Activated T-cell treated with anti-CD3 and anti-CD28 coated beads, Interleukin-2, amount 50 U/mL, for 72 hours (primary cell): ENCODE results near the gene COL19A1. TPM values are rescaled to one million over a fixed set of nuclear protein-coding genes. Genes with fewer than 3 reads are reported as not detected.
"Not testable (repeated sequence)": the region's sequence is repeated elsewhere in the genome, so short reads cannot be mapped to it uniquely, and the experiment has no call there.

ENCODE experiments used
- ATAC-seq, 2 donors: fragments of 150-1000 bp; cut with Tn5 transposase; replicated peaks in 1 of 2; 2 replicates each; pipeline ENCODE4 v1.10.0; 2021; ENCODE audit warnings: moderate library complexity in 2 of 2, mild to moderate bottlenecking in 1 of 2
- DNase-seq, 2 donors: peaks; one replicate each; pipeline ENCODE4 v3.0.0; 2021 to 2022; ENCODE audit warnings: mixed read lengths in 1 of 2
- H3K27ac Mint-ChIP-seq: one replicate; pipeline ENCODE4 v1.8.0; 2022; ENCODE audit warnings: mild to moderate bottlenecking, moderate library complexity, mixed read lengths
- H3K27me3 Mint-ChIP-seq: one replicate; pipeline ENCODE4 v1.8.0; 2022; ENCODE audit warnings: low read depth, mixed read lengths
- H3K36me3 Mint-ChIP-seq, 2 donors: one replicate each; pipeline ENCODE4 v1.8.0; 2022; ENCODE audit warnings: mixed read lengths in 2 of 2, mild to moderate bottlenecking in 1 of 2; ENCODE audit not compliant: insufficient read depth in 2 of 2
- H3K4me1 Mint-ChIP-seq: one replicate; pipeline ENCODE4 v1.8.0; 2022; ENCODE audit warnings: low read depth, mixed read lengths
- H3K4me3 Mint-ChIP-seq, 2 donors: one replicate each; pipeline ENCODE4 v1.8.0; 2022; ENCODE audit warnings: mild to moderate bottlenecking in 2 of 2, mixed read lengths in 2 of 2, moderate library complexity in 2 of 2
- H3K9me3 Mint-ChIP-seq, 2 donors: one replicate each; pipeline ENCODE4 v1.8.0; 2022; ENCODE audit warnings: mixed read lengths in 2 of 2
- total RNA-seq, 2 donors: library from RNA; stranded (reverse); gene quantifications; one replicate each; pipeline ENCODE4 v1.2.3, GENCODE V29; 2022

Gene COL19A1
- total RNA-seq, 2 donors from 2014 or later = 0.19 to 0.26 TPM

DNA sequence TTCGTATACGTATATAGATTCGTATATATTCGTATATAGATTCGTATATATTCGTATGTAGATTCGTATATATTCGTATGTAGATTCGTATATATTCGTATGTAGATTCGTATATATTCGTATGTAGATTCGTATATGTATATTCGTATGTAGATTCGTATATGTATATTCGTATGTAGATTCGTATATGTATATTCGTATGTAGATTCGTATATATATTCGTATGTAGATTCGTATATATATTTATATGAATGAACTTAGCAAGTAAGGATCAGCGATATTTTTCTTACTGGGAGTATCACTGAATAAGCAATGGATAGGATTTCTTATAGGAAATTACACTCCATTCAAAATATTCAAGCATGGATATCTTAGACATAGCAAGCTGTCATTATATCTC is 55.3 kb downstream of the COL19A1 start:
- not testable (repeated sequence) for DNase-seq, ATAC-seq, H3K27me3 Mint-ChIP-seq, H3K9me3 Mint-ChIP-seq, H3K27ac Mint-ChIP-seq, H3K4me3 Mint-ChIP-seq, H3K4me1 Mint-ChIP-seq, H3K36me3 Mint-ChIP-seq

DNA sequence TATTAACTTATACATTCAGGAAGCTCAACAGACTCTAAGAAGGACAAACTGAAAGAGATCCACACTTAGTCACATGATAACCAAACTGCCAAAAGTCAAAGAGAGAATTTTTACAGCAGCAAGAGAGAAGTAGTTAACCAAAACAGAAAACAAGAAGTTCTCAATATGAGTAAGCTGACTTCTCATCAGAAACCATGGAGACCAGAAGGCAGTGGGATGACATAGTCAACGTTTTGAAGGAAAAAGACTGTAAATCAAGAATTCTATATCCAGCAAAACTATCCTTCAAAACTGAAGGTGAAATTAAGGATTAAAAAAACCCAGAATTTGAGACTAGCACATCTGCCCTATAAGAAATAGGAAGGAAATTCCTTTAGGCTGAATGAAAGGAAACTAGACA is 60.4 kb downstream of the COL19A1 start:
- peaks cover 11% of the 10 kb centered on the region for H3K27me3 Mint-ChIP-seq
- H3K9me3 Mint-ChIP-seq = peaks cover 9 to 13% of the 10 kb centered on the region in 2 donors

DNA sequence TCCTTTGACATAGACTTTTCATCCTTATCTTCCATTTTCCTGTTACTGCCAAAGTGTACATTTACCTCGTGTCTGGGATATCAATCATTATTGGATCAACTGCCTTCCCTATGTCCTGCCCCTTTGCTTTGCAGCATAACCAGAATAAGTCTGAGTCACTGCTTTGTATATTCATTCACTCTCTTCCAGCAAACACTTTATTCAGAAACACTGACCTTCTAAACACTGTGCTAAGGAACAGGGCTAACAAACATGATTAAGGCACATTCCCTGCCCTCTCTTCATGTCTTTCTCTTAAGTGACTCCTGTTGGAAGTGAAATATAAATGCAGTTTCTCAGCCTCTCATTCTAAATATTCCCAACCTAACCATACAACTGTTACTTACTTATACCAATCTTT is 66.9 kb downstream of the COL19A1 start:
- Mint-ChIP-seq H3K36me3 (no peaks in the 10 kb centered on the region), H3K4me3 (no peak overlapping the region), H3K9me3 (peaks cover 0 to 2% of the 10 kb centered on the region in 2 donors), H3K4me1 (no peaks in the 10 kb centered on the region), H3K27me3 (peaks cover 19% of the 10 kb centered on the region), H3K27ac (no peak overlapping the region)
- ATAC-seq (peak in 1 of 2 donors; percentile 23), DNase-seq (no peak)

More for the DNA sequence above, 60.4 kb downstream of the COL19A1 start:
- Mint-ChIP-seq H3K4me1 (no peaks in the 10 kb centered on the region), H3K36me3 (peaks cover 4 to 7% of the 10 kb centered on the region in 2 donors), H3K27ac (no peak overlapping the region), H3K4me3 (no peak overlapping the region)
- ATAC-seq (no peak), DNase-seq (no peak)

DNA sequence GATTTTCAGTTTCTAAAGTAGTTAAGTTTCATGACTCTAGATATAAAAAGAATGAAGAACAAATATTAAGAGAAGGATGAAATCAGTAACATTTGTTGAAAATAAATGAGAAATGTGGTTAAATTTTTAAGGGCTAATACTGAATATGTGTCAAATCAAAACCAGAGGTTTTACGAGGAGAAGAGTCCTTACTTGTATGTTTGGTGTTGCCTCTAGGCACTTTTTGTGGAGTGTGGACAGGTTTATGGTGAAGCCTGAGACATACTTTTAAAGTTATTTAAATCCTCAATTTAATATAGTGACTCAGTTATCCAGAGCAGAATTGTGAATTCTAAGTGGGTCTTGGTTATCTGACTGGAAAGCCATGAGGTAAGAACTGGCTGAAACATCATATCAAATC is 68.7 kb downstream of the COL19A1 start:
- DNase-seq = no peak
- no peaks in the 10 kb centered on the region for H3K36me3 Mint-ChIP-seq

GRCh38 chr6:69936674-69937363 is 70.5 kb downstream of the COL19A1 start:
- ATAC-seq (no peak), DNase-seq (no peak)
- Mint-ChIP-seq H3K36me3 (no peaks in the 10 kb centered on the region), H3K9me3 (no peaks in the 10 kb centered on the region), H3K27ac (no peak overlapping the region), H3K27me3 (peaks cover 13% of the 10 kb centered on the region), H3K4me1 (no peaks in the 10 kb centered on the region), H3K4me3 (no peak overlapping the region)

More for the DNA sequence above, 68.7 kb downstream of the COL19A1 start:
- Mint-ChIP-seq H3K4me3 (no peak overlapping the region), H3K27me3 (peaks cover 13% of the 10 kb centered on the region), H3K4me1 (no peaks in the 10 kb centered on the region), H3K27ac (no peak overlapping the region), H3K9me3 (no peaks in the 10 kb centered on the region)
- no peak for ATAC-seq

DNA sequence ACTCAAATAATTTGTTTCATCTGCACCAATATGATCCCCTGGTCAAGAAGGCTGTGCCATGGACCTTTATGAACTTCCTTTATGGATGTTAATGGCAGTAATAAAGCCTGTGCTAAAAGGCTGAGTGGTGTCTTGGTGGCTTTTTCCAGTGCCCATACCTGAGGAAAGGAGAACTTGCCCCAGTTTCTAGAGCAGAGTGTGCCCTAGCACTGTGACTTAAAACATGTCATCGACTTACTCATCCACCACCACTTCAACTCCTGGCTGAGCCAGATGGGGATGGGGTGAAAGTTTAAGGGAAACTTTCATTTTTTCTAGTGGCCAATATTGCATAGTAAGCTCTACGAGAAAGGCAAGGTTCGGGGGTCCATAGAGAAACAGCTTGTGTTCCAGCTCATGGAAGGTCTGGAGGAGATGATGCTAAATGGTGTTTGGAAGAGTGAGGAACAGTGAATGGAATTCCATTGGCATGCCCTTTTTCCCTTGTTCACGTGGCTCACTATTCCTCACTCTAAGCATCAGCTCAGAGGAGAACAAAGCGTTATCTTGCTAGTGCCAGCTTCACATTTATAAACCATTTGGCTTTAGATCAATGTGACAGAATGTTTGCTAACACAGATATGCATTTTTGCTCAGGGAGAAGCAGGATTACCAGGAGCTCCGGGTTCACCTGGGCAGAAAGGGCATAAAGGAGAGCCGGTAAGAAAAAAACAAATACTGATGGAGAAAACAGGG is 71.2 kb downstream of the COL19A1 start:
- Mint-ChIP-seq H3K36me3 (no peaks in the 10 kb centered on the region), H3K4me1 (no peaks in the 10 kb centered on the region), H3K27me3 (peaks cover 14% of the 10 kb centered on the region), H3K4me3 (no peak overlapping the region), H3K27ac (no peak overlapping the region), H3K9me3 (no peaks in the 10 kb centered on the region)
- no peak for DNase-seq
- ATAC-seq = no peak

DNA sequence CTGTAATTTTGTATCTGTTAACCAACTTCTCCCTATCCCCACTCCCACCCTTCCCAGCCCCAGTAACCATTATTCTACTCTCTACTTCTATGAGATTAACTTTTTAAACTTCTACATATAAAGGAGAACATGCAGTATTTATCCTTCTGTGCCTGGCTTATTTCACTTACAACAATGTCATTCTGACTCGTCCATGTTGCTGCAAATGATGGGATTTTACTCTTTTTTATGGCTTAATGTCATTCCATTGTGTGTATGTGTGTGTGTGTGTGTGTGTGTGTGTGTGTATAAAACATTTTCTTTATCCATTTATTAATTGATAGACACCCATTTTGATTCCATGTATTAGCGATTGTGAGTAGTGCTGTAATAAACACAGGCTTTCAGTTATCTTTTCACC is 76.1 kb downstream of the COL19A1 start:
- Mint-ChIP-seq H3K27me3 (peaks cover 24% of the 10 kb centered on the region), H3K27ac (no peak overlapping the region), H3K4me1 (no peaks in the 10 kb centered on the region), H3K36me3 (no peaks in the 10 kb centered on the region), H3K4me3 (no peak overlapping the region), H3K9me3 (no peaks in the 10 kb centered on the region)
- ATAC-seq (no peak), DNase-seq (no peak)

DNA sequence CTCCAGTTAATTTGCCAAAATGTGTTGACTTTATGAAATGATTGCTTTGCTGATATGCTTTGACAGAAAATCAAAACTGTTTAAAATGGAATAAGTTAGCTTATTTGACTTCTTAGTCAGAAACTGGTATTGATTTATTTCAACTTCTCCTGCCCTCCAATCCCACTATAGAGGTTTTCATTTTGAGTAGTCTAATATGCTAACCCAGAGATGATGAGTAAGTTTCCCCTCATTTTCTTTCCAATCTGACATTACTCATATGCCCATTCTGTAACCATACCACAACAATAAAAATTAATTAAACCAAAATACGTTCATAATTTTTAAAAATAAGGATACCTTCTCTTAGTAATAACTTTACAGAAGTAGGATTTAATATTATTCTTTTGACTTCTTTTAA is 78.8 kb downstream of the COL19A1 start:
- ATAC-seq (no peak), DNase-seq (no peak)
- no peaks in the 10 kb centered on the region for H3K36me3 Mint-ChIP-seq
- H3K27ac Mint-ChIP-seq = no peak overlapping the region
- peaks cover 24% of the 10 kb centered on the region for H3K27me3 Mint-ChIP-seq
- no peaks in the 10 kb centered on the region for H3K4me1 Mint-ChIP-seq
- peak overlapping the region in 1 of 2 donors; percentile 29 for H3K4me3 Mint-ChIP-seq
- no peaks in the 10 kb centered on the region for H3K9me3 Mint-ChIP-seq

DNA sequence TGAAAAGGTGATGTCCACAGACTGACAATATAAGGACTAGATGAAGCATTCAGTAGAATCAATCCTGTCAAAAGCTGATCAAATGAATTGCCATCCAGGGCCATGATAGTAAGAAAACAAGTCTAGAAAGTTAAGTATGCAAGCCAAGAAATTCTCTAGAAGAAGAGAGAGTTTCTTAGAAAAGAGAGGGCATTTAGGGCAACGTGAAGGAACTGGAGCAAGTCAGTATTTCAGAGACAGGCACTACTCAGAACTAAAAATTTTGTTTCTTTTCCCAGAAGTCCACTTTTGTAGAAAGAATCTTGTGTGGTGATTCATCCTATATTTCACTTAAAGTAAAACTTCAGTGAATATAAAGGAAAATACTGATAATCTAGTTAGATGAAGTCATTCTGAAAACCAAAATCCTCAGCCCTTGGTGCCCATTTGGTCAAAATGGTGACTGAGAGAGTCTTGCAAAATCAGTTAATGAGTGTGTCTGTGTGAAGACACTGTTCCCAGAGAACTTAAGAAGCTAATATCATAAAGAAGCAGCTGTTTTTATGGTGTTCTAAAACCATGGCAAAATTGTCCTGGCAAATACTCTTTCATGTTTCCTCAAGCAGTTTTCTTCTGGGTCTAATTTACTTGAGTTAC is 82.2 kb downstream of the COL19A1 start:
- no peak overlapping the region for H3K27ac Mint-ChIP-seq
- no peaks in the 10 kb centered on the region for H3K4me1 Mint-ChIP-seq
- H3K4me3 Mint-ChIP-seq = no peak overlapping the region
- peaks cover 13% of the 10 kb centered on the region for H3K27me3 Mint-ChIP-seq
- no peaks in the 10 kb centered on the region for H3K9me3 Mint-ChIP-seq
- no peaks in the 10 kb centered on the region for H3K36me3 Mint-ChIP-seq
- DNase-seq (no peak), ATAC-seq (peak in 1 of 2 donors; percentile 41)

DNA sequence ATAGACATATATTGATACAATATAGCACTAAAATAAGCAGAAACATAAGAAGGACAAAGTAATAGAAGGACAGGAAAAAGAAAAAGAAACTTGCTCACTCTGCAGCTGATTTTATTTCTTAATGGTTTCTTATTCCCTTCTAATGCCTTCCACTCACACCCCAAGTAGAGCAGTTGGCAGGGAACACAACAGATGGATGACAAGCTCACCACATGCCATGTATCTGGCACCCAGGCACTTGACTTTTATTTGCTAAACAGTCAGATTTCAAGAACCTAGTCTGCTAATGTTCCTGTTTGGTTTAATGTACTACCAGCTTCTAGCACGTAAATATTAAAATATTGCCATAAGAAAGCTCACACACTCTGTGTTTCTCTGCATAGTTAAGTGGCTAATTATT is 87.1 kb downstream of the COL19A1 start:
- no peak overlapping the region for H3K27ac Mint-ChIP-seq

DNA sequence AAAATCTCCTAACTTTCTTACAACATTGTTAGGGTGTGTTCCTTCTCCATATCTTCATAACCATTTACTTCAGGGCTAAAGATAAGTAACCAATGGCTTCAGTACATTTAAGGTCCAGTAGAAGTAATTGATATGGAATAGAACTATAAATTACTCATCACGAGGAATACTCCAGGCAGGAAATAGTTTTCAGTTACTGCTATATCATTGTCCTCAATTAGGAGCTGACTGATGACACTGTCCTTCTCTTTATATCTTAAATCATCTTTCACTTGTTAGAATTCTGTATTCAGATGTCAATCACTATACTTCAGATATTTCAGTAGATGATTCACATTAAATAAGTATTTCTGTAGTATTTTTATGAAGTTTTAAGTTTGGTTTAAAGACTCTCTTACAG is 88.4 kb downstream of the COL19A1 start:
- DNase-seq = no peak
- Mint-ChIP-seq H3K4me3 (no peak overlapping the region), H3K27me3 (peaks cover 21% of the 10 kb centered on the region), H3K4me1 (no peaks in the 10 kb centered on the region), H3K27ac (no peak overlapping the region), H3K9me3 (no peaks in the 10 kb centered on the region), H3K36me3 (no peaks in the 10 kb centered on the region)
- ATAC-seq = no peak

More for the DNA sequence above, 87.1 kb downstream of the COL19A1 start:
- no peaks in the 10 kb centered on the region for H3K4me1 Mint-ChIP-seq
- H3K9me3 Mint-ChIP-seq = no peaks in the 10 kb centered on the region
- no peak for ATAC-seq
- no peak overlapping the region for H3K4me3 Mint-ChIP-seq
- no peak for DNase-seq
- H3K27me3 Mint-ChIP-seq = peaks cover 21% of the 10 kb centered on the region
- no peaks in the 10 kb centered on the region for H3K36me3 Mint-ChIP-seq

DNA sequence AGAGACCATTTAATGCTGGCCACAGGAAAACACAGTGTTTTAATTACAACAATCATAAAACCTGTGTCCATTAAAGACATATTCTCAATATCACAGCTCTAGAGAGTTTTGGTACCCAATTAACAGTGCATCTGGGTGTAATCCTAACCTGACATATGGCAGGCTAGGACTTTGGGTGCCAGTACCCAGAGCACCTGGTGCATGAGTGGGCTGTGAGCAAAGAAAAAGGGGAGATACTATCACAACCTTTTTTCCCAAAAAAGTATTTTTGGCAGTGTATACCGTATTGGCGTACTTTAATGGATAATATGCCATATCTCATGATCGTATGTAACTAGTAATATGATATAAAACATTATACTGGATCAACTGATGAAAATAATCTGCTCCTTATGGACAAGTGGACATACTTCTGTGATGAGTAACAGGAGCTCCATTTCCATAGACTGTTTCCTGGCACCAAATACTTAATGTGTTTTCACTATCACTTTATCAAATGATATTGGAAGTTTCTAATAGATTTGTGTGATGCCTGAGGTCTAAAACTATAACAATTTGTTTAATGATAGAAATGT is 91.7 kb downstream of the COL19A1 start:
- no peak for ATAC-seq

DNA sequence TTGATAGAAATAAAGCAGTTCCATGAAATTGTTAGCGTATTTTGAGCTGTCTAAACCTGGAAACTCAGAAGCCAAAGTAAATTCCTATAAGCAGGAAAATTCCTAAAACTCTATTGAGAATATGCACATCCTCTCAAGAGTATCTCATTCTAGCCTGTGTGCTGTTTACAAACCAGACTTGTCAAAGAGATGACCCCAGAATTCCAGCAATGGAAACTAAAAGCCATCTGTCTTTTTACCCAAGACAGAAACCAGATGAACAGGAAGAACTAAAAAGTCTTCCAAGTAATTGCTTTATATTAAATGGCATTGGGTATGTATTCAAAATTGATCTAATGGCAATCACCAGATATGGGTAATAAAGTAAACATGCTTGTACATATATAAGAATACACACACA is 92.6 kb downstream of the COL19A1 start:
- H3K27me3 Mint-ChIP-seq = peaks cover 21% of the 10 kb centered on the region
- no peaks in the 10 kb centered on the region for H3K4me1 Mint-ChIP-seq
- no peak overlapping the region for H3K4me3 Mint-ChIP-seq
- H3K27ac Mint-ChIP-seq = no peak overlapping the region
- ATAC-seq (no peak), DNase-seq (no peak)
- H3K36me3 Mint-ChIP-seq = no peaks in the 10 kb centered on the region
- no peaks in the 10 kb centered on the region for H3K9me3 Mint-ChIP-seq

More for the DNA sequence above, 91.7 kb downstream of the COL19A1 start:
- no peaks in the 10 kb centered on the region for H3K9me3 Mint-ChIP-seq
- H3K4me1 Mint-ChIP-seq = no peaks in the 10 kb centered on the region
- no peaks in the 10 kb centered on the region for H3K36me3 Mint-ChIP-seq
- no peak overlapping the region for H3K4me3 Mint-ChIP-seq
- no peak for DNase-seq
- H3K27ac Mint-ChIP-seq = no peak overlapping the region
- peaks cover 21% of the 10 kb centered on the region for H3K27me3 Mint-ChIP-seq
